Measurements from ENCODE around the gene LEFTY1. TPM values are rescaled to one million over a fixed set of nuclear protein-coding genes. Genes with fewer than 3 reads are reported as not detected.

Gene LEFTY1
- total RNA-seq, 4 donors from 2014 or later = 0.33 TPM; not detected in 3

GRCh38 chr1:225842788-225843425 lies 46.0 kb downstream of the LEFTY1 start:
- peaks cover 46 to 95% (median 92%) of the 10 kb centered on the region in 4 donors for H3K36me3 ChIP-seq

GRCh38 chr1:225842074-225842473 lies 46.9 kb downstream of the LEFTY1 start:
- Histone ChIP-seq H3K9me3 (no peaks in the 10 kb centered on the region), H3K4me1 (peaks cover 4 to 13% (median 10%) of the 10 kb centered on the region in 4 donors), H3K27me3 (no peaks in the 10 kb centered on the region), H3K27ac (replicated peaks in 1 of 4) (peak overlapping the region in 1 of 4 donors; percentile 26), H3K36me3 (peaks cover 37 to 95% (median 89%) of the 10 kb centered on the region in 4 donors), H3K4me3 (no peak overlapping the region)
- DNase-seq (ENCODE audit: extremely low spot score) = no peak
- intact Hi-C loops (cut with DNase I) = loop anchor here (10.0 kb wide), 1 partner anchor 197 kb away; no protein-coding TSS in a partner anchor
- TF ChIP-seq POLR2AphosphoS5 (IDR thresholded peaks at IDR 0.05) = no peak
- no peak for TF ChIP-seq EP300 (IDR thresholded peaks at IDR 0.05)
- no peak for TF ChIP-seq CTCF (IDR thresholded peaks at IDR 0.05)
- TF ChIP-seq POLR2A (IDR thresholded peaks at IDR 0.05; ENCODE audit: low read depth) = no peak
- 93% methylated on average over 11 of the region's 12 CpGs for WGBS

More at GRCh38 chr1:225842788-225843425, 46.0 kb downstream of the LEFTY1 start:
- DNase-seq (ENCODE audit: extremely low spot score) = no peak
- WGBS = 93% methylated on average over 6 of the region's 6 CpGs
- H3K27ac ChIP-seq (replicated peaks in 1 of 4) = no peak overlapping the region
- H3K27me3 ChIP-seq = no peaks in the 10 kb centered on the region
- no peak overlapping the region for H3K4me3 ChIP-seq
- intact Hi-C loops (cut with DNase I) = loop anchor here (10.0 kb wide), 1 partner anchor 198 kb away; no protein-coding TSS in a partner anchor
- H3K4me1 ChIP-seq = peaks cover 4 to 13% (median 10%) of the 10 kb centered on the region in 4 donors
- no peaks in the 10 kb centered on the region for H3K9me3 ChIP-seq
- TF ChIP-seq EP300 (IDR thresholded peaks at IDR 0.05) (no peak), CTCF (IDR thresholded peaks at IDR 0.05) (no peak), POLR2AphosphoS5 (IDR thresholded peaks at IDR 0.05) (no peak), POLR2A (IDR thresholded peaks at IDR 0.05; ENCODE audit: low read depth) (no peak)

- Histone ChIP-seq H3K4me3 (no peak overlapping the region), H3K9me3 (no peaks in the 10 kb centered on the region), H3K27ac (replicated peaks in 1 of 4) (no peak overlapping the region), H3K27me3 (no peaks in the 10 kb centered on the region), H3K4me1 (peaks cover 10 to 19% (median 16%) of the 10 kb centered on the region in 4 donors), H3K36me3 (peaks cover 30 to 85% (median 81%) of the 10 kb centered on the region in 4 donors)
- 96% methylated on average over 4 of the region's 4 CpGs for WGBS
- intact Hi-C loops (cut with DNase I) = loop anchor here (10.0 kb wide), 1 partner anchor 196 kb away; no protein-coding TSS in a partner anchor
- no peak for DNase-seq (ENCODE audit: extremely low spot score)
- TF ChIP-seq POLR2AphosphoS5 (IDR thresholded peaks at IDR 0.05) (no peak), EP300 (IDR thresholded peaks at IDR 0.05) (no peak), CTCF (IDR thresholded peaks at IDR 0.05) (no peak)
Measured at GRCh38 chr1:225840713-225841112, 48.2 kb downstream of the LEFTY1 start.

- Histone ChIP-seq H3K36me3 (peaks cover 30 to 80% (median 76%) of the 10 kb centered on the region in 4 donors), H3K27ac (replicated peaks in 1 of 4) (no peak overlapping the region), H3K27me3 (no peaks in the 10 kb centered on the region), H3K9me3 (no peaks in the 10 kb centered on the region), H3K4me3 (no peak overlapping the region), H3K4me1 (peaks cover 10 to 19% (median 16%) of the 10 kb centered on the region in 4 donors)
- 100% methylated on average over 1 of the region's 1 CpG for WGBS
- intact Hi-C loops (cut with DNase I) = loop anchor here (10.0 kb wide), 1 partner anchor 195 kb away; no protein-coding TSS in a partner anchor
- DNase-seq (ENCODE audit: extremely low spot score) = no peak
- no peak for TF ChIP-seq CTCF (IDR thresholded peaks at IDR 0.05)
- TF ChIP-seq POLR2AphosphoS5 (IDR thresholded peaks at IDR 0.05) = no peak
- TF ChIP-seq POLR2A (IDR thresholded peaks at IDR 0.05; ENCODE audit: low read depth) = no peak
- TF ChIP-seq EP300 (IDR thresholded peaks at IDR 0.05) = no peak
Measured at GRCh38 chr1:225840223-225840610, 48.7 kb downstream of the LEFTY1 start.
